Body of pancreas (tissue), 4 donors: Measurements from ENCODE around the gene BACE1. TPM values are rescaled to one million over a fixed set of nuclear protein-coding genes. Genes with fewer than 3 reads are reported as not detected.

Experiments used
- ATAC-seq: fragments of 150-250 bp; one replicate; pipeline ENCODE4 v1.9.1; 2016
- DNase-seq, 4 donors: peaks; one replicate each; pipeline ENCODE4 v3.0.0-alpha.2; 2019
- H3K27ac ChIP-seq, 4 donors: fragments of 200-600 bp; sonication (generic); 1 replicate in 3 of 4; 2 replicates in 1 of 4; pipeline versions ENCODE4 v1.5.1 to v1.6.1; 2016 to 2019; ENCODE audit warnings: mild to moderate bottlenecking in 1 of 4, mixed read lengths in 1 of 4, moderate library complexity in 1 of 4
- H3K27me3 ChIP-seq, 2 donors: fragments of 200-600 bp; sonication (generic); one replicate each; pipeline ENCODE4 v1.6.0; 2016; ENCODE audit warnings: mild to moderate bottlenecking in 1 of 2
- H3K36me3 ChIP-seq, 2 donors: fragments of 200-600 bp; sonication (generic); replicated peaks in 1 of 2; 2 replicates each; pipeline ENCODE4 v1.5.1; 2016; ENCODE audit warnings: low read depth in 2 of 2; ENCODE audit not compliant: insufficient read depth in 1 of 2
- H3K4me1 ChIP-seq: fragments of 200-600 bp; sonication (generic); one replicate; pipeline ENCODE4 v1.6.0; 2016
- H3K4me3 ChIP-seq, 2 donors: fragments of 200-600 bp; sonication (generic); 1 replicate in 1 of 2; 2 replicates in 1 of 2; pipeline ENCODE4 v1.5.1; 2016 to 2019
- H3K9me3 ChIP-seq, 3 donors: fragments of 200-600 bp; sonication (generic); 1 replicate in 2 of 3; 2 replicates in 1 of 3; pipeline ENCODE4 v1.5.1; 2016
- CTCF ChIP-seq, 7 experiments: fragments of 450-650 bp in 4 of 7; fragments of 200-600 bp in 3 of 7; sonication (generic) in 3 of 7; IDR thresholded peaks; one replicate each; pipeline ENCODE4 v1.5.1; 2016 to 2019; ENCODE audit warnings: antibody characterized with exemption in 7 of 7
- POLR2A ChIP-seq, 3 donors: fragments of 450-650 bp; IDR thresholded peaks; one replicate each; pipeline ENCODE4 v1.6.1; 2016; ENCODE audit warnings: antibody characterized with exemption in 3 of 3, mild to moderate bottlenecking in 2 of 3
- WGBS, 2 donors: methylation state at CpG; one replicate each; pipeline ENCODE4 v1.1.5; 2017; 5-methylcytosine and 5-hydroxymethylcytosine counted together
- intact Hi-C: fragments of 100-400 bp; cut with DNase I; formaldehyde crosslinking; loops from one replicate; pipeline ENCODE4 v1.15.1; 2023
- total RNA-seq, 2 donors: library from RNA; depleted of rRNA; stranded (reverse); fragments of >200 nt; gene quantifications; one replicate each; pipeline ENCODE4 v1.1.0, GENCODE V29; 2016

BACE1 gene
- total RNA-seq, 2 donors from 2014 or later, result 47.0 to 70.5 TPM

- ATAC-seq (no peak), DNase-seq (no peak)
- whole genome bisulfite sequencing, 2 donors, result 15 to 23% methylated on average over 5 of the region's 5 CpGs
- H3K36me3 ChIP-seq, result no peaks in the 10 kb centered on the region
- H3K4me3 ChIP-seq, result no peak overlapping the region
- H3K27ac ChIP-seq, result peak overlapping the region; percentile 16 to 83 (median 52)
- no peaks in the 10 kb centered on the region for H3K27me3 ChIP-seq
- TF ChIP-seq POLR2A (IDR thresholded peaks at IDR 0.05) (no peak), CTCF (IDR thresholded peaks at IDR 0.05) (no peak)
- H3K4me1 ChIP-seq, result peaks cover 60% of the 10 kb centered on the region
- no peaks in the 10 kb centered on the region for H3K9me3 ChIP-seq
- intact Hi-C loops, result no loop called here
Measured at GRCh38 chr11:117313091-117313490, 3.0 kb downstream of the BACE1 start.

DNA sequence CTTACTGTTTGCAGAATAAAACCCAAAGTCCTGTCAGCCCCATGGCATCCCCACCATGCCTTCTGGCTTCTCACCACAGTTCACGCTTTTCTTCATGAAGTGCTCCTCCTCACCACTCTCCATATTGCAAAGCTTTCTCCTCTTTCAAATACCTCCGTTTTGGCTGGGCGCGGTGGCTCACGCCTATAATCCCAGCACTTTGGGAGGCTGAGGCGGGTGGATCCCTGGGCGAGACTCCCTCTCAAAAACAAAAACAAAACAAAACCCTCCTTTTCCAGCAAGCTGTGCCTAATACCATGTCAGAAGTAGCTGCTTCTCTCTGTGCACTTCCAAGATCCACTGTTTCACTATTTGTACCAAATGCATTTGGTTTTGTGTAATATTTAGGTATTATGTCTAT is 6.7 kb downstream of the BACE1 start:
- no peak overlapping the region for H3K4me3 ChIP-seq
- intact Hi-C loops, result no loop called here
- H3K36me3 ChIP-seq, result no peaks in the 10 kb centered on the region
- no peaks in the 10 kb centered on the region for H3K27me3 ChIP-seq
- 89% methylated on average over 7 of the region's 7 CpGs for WGBS, 2 donors
- peak overlapping the region in 1 of 4 donors; percentile 25 for H3K27ac ChIP-seq
- TF ChIP-seq CTCF (IDR thresholded peaks at IDR 0.05), result no peak
- no peak for TF ChIP-seq POLR2A (IDR thresholded peaks at IDR 0.05)
- DNase-seq, result no peak
- H3K4me1 ChIP-seq, result peaks cover 64% of the 10 kb centered on the region
- no peak for ATAC-seq
- no peaks in the 10 kb centered on the region for H3K9me3 ChIP-seq

DNA sequence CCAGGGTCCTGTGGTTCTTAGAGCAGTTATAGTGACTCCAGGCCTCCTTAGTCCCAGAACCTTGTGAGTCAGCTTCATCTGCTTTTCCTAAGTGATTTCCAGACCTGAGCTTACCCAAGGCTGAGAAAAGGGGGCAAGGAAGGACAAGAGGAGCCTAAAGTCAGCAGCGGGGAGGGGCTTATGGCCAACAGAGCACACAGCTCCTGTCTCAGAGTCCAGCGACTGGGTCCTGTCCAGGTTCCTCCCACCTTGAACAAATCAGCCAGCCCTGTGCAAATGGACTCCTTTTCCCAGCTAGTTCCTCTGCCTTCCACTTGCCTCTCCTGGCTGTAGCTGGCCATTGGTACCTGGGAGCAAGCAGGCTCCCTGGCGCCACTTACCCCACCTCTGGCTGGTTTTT is 10.9 kb downstream of the BACE1 start:
- 48 to 73% methylated on average over 3 of the region's 3 CpGs for WGBS, 2 donors
- Histone ChIP-seq H3K36me3 (no peaks in the 10 kb centered on the region), H3K4me3 (no peak overlapping the region), H3K27ac (peak overlapping the region in 3 of 4 donors; percentile 21 to 62 (median 29)), H3K9me3 (no peaks in the 10 kb centered on the region), H3K4me1 (peaks cover 64% of the 10 kb centered on the region), H3K27me3 (no peaks in the 10 kb centered on the region)
- DNase-seq, result peak in 3 of 4 donors; percentile 60 to 74 (median 61)
- intact Hi-C loops, result no loop called here
- ATAC-seq, result peak; percentile 48
- no peak for TF ChIP-seq POLR2A (IDR thresholded peaks at IDR 0.05)
- TF ChIP-seq CTCF (IDR thresholded peaks at IDR 0.05), result no peak

GRCh38 chr11:117303646-117304315 is 12.3 kb downstream of the BACE1 start:
- H3K27me3 ChIP-seq, result no peaks in the 10 kb centered on the region
- H3K4me1 ChIP-seq, result peaks cover 74% of the 10 kb centered on the region
- ATAC-seq, result no peak
- 50 to 52% methylated on average over 4 to 5 of the region's 5 CpGs for WGBS, 2 donors
- H3K36me3 ChIP-seq, result no peaks in the 10 kb centered on the region
- DNase-seq, result no peak
- no peaks in the 10 kb centered on the region for H3K9me3 ChIP-seq
- no peak overlapping the region for H3K4me3 ChIP-seq
- intact Hi-C loops, result no loop called here
- peak overlapping the region in 3 of 4 donors; percentile 2 to 62 (median 50) for H3K27ac ChIP-seq
- TF ChIP-seq CTCF (IDR thresholded peaks at IDR 0.05) (no peak), POLR2A (IDR thresholded peaks at IDR 0.05) (no peak)

- no peak overlapping the region for H3K4me3 ChIP-seq
- H3K36me3 ChIP-seq, result no peaks in the 10 kb centered on the region
- 31 to 39% methylated on average over 4 of the region's 4 CpGs for WGBS, 2 donors
- TF ChIP-seq CTCF (IDR thresholded peaks at IDR 0.05), result no peak
- peaks cover 81% of the 10 kb centered on the region for H3K4me1 ChIP-seq
- H3K27me3 ChIP-seq, result no peaks in the 10 kb centered on the region
- H3K27ac ChIP-seq, result peak overlapping the region in 3 of 4 donors; percentile 2 to 62 (median 50)
- ATAC-seq (no peak), DNase-seq (peak in 1 of 4 donors; percentile 28)
- no peaks in the 10 kb centered on the region for H3K9me3 ChIP-seq
- intact Hi-C loops, result no loop called here
Measured at GRCh38 chr11:117303101-117303500, 13.0 kb downstream of the BACE1 start.
